A549 (cell line): ENCODE measurements around the gene CNDP1. TPM values are rescaled to one million over a fixed set of nuclear protein-coding genes. Genes with fewer than 3 reads are reported as not detected.

Experiments used
- ATAC-seq, 2 experiments: fragments of 200-7000 bp in 1 of 2; fragments of >200 bp in 1 of 2; cut with Nextera tagmentation in 1 of 2; cut with Tn5 transposase in 1 of 2; 3 replicates each; pipeline versions ENCODE4 v1.8.0 to v1.9.1; 2018 to 2020; ENCODE audit warnings: mild to moderate bottlenecking in 1 of 2, moderate library complexity in 1 of 2
- CTCF ChIA-PET: fragments of 300-600 bp; sonication (Branson Sonifier 250); formaldehyde crosslinking; extraction: SDS; loops from one replicate; lab custom pipeline; 2021; ENCODE audit warnings: antibody characterized with exemption, inconsistent platforms; lab: Yijun Ruan, JAX
- POLR2A ChIA-PET: fragments of 350-600 bp; formaldehyde crosslinking; extraction: SDS; loops from one replicate; lab custom pipeline; 2021; ENCODE audit warnings: antibody characterized with exemption, inconsistent platforms; lab: Yijun Ruan, JAX
- DNase-seq, 2 experiments: peaks; one replicate each; pipeline versions ENCODE4 v3.0.0 to v3.0.0-alpha.2; 2011 to 2016; ENCODE audit warnings: low read depth in 1 of 2, low spot score in 1 of 2
- FAIRE-seq: peaks from 2 replicates; lab custom pipeline; 2011; peaks lifted over from hg19 to GRCh38; lab: Jason Lieb, UNC
- H3K27ac ChIP-seq, 2 experiments: fragments of >200 bp; sonication (Bioruptor Twin); formaldehyde crosslinking; 3 replicates each; pipeline ENCODE4 v1.5.1; 2016 to 2017
- H3K4me1 ChIP-seq: fragments of >200 bp; sonication (Bioruptor Twin); formaldehyde crosslinking; 3 replicates; pipeline ENCODE4 v1.6.1; 2016
- H3K4me2 ChIP-seq: fragments of >200 bp; sonication (Bioruptor Twin); formaldehyde crosslinking; 3 replicates; pipeline ENCODE4 v1.6.1; 2016
- H3K4me3 ChIP-seq: fragments of >200 bp; sonication (Bioruptor Twin); formaldehyde crosslinking; 3 replicates; pipeline ENCODE4 v1.5.1; 2016
- H3K9me3 ChIP-seq: fragments of >200 bp; sonication (Bioruptor Twin); formaldehyde crosslinking; 3 replicates; pipeline ENCODE4 v1.6.1; 2016
- BCL3 ChIP-seq: fragments of >200 bp; sonication (Bioruptor Twin); formaldehyde crosslinking; IDR thresholded peaks from 3 replicates; pipeline ENCODE4 v1.6.1; 2016
- BHLHE40 ChIP-seq: IDR thresholded peaks from 2 replicates; pipeline ENCODE4 v1.6.1; 2012; ENCODE audit warnings: low read depth, low read length, inconsistent platforms
- CBX8 ChIP-seq: fragments of 200-600 bp; sonication (generic); IDR thresholded peaks from 2 replicates; pipeline ENCODE4 v1.6.1; 2016
- ELK1 ChIP-seq: fragments of 150-350 bp; IDR thresholded peaks from 2 replicates; pipeline ENCODE4 v1.6.1; 2014; ENCODE audit warnings: low read depth, mild to moderate bottlenecking, low read length
- EP300 ChIP-seq, 2 experiments: fragments of >200 bp; sonication (Bioruptor Twin); formaldehyde crosslinking; IDR thresholded peaks; 2 replicates in 1 of 2; 3 replicates in 1 of 2; pipeline ENCODE4 v1.6.1; 2016 to 2017
- FOSL2 ChIP-seq, 2 experiments: fragments of 450-650 bp in 1 of 2; fragments of >200 bp in 1 of 2; sonication (Bioruptor Twin) in 1 of 2; formaldehyde crosslinking; IDR thresholded peaks; 2 replicates each; pipeline versions ENCODE4 v1.5.0 to v1.6.1; 2016 to 2020; ENCODE audit warnings: mild to moderate bottlenecking in 1 of 2, moderate library complexity in 1 of 2
- GATA3 ChIP-seq: IDR thresholded peaks from 2 replicates; pipeline ENCODE4 v1.6.1; 2012; ENCODE audit warnings: borderline replicate concordance
- HEYL ChIP-seq: fragments of 250-450 bp; sonication (Bioruptor Pico); IDR thresholded peaks from 2 replicates; pipeline ENCODE4 v1.8.0; 2021; ENCODE audit warnings: mild to moderate bottlenecking, moderate library complexity
- HMGXB4 ChIP-seq: fragments of 250-450 bp; sonication (Bioruptor Pico); IDR thresholded peaks from 2 replicates; pipeline ENCODE4 v1.5.0; 2021; ENCODE audit warnings: mild to moderate bottlenecking, moderate library complexity, borderline replicate concordance
- HOXB13 ChIP-seq: fragments of 250-450 bp; sonication (Bioruptor Pico); IDR thresholded peaks from 2 replicates; pipeline ENCODE4 v1.5.0; 2020; ENCODE audit warnings: low read depth, mild to moderate bottlenecking, moderate library complexity
- JUN ChIP-seq, 2 experiments: fragments of >200 bp; sonication (Bioruptor Twin); formaldehyde crosslinking; IDR thresholded peaks; 2 replicates in 1 of 2; 3 replicates in 1 of 2; pipeline ENCODE4 v1.6.1; 2016 to 2017
- MAFK ChIP-seq: fragments of 450-650 bp; IDR thresholded peaks from 2 replicates; pipeline ENCODE4 v1.6.1; 2014; ENCODE audit not compliant: partially characterized antibody
- MAX ChIP-seq: IDR thresholded peaks from 2 replicates; pipeline ENCODE4 v1.6.1; 2012
- MAZ ChIP-seq: fragments of 150-350 bp; IDR thresholded peaks from 2 replicates; pipeline ENCODE4 v1.6.1; 2014; ENCODE audit warnings: antibody characterized with exemption, low read depth, low read length, borderline replicate concordance
- MYC ChIP-seq: IDR thresholded peaks from 2 replicates; pipeline ENCODE4 v1.6.1; 2012; ENCODE audit warnings: mild to moderate bottlenecking, inconsistent platforms, low read length, improper control_type of control experiment, borderline replicate concordance
- PBX3 ChIP-seq: IDR thresholded peaks from 2 replicates; pipeline ENCODE4 v1.6.1; 2012
- POLR2A ChIP-seq: IDR thresholded peaks from 2 replicates; pipeline ENCODE4 v1.6.1; 2012; ENCODE audit warnings: mild to moderate bottlenecking, low read length
- TFCP2L1 ChIP-seq: fragments of 250-450 bp; sonication (Bioruptor Pico); IDR thresholded peaks from 2 replicates; pipeline ENCODE4 v1.5.0; 2021; ENCODE audit warnings: mild to moderate bottlenecking
- ZFP36 ChIP-seq: fragments of 450-650 bp; IDR thresholded peaks from 2 replicates; pipeline ENCODE4 v1.6.1; 2014; ENCODE audit warnings: borderline replicate concordance; ENCODE audit not compliant: partially characterized antibody
- WGBS: methylation state at CpG from one replicate; pipeline ENCODE4 v1.1.6; 2017; ENCODE audit errors: missing lambda C conversion rate; 5-methylcytosine and 5-hydroxymethylcytosine counted together
- polyA plus RNA-seq, 4 experiments: library from polyadenylated mRNA; depleted of rRNA in 3 of 4; stranded (reverse); fragments of >200 nt; fragmentation: RNase III in 1 of 4; extraction: RNeasy Plus Mini Kit Qiagen cat#74134 plus additional on column Dnase treatment in 1 of 4; gene quantifications; 2 replicates in 3 of 4; 3 replicates in 1 of 4; pipeline ENCODE4 v1.2.3, GENCODE V29; 2011 to 2017

CNDP1 gene
- polyA plus RNA-seq, 2 of the 4 experiments (the other 2 are of a cell fraction): 0.16 TPM; not detected in 1

GRCh38 chr18:74631212-74631611 lies 96.9 kb downstream of the CNDP1 start:
- ATAC-seq: no peak
- Histone ChIP-seq H3K4me3 (no peak overlapping the region), H3K9me3 (no peaks in the 10 kb centered on the region), H3K27ac (no peak overlapping the region), H3K4me2 (no peak overlapping the region), H3K4me1 (no peaks in the 10 kb centered on the region)
- POLR2A ChIA-PET: no interaction called here
- CTCF ChIA-PET: no interaction called here
- TF ChIP-seq BHLHE40: no peak
- TF ChIP-seq JUN (IDR thresholded peaks at IDR 0.05): no peak
- TF ChIP-seq GATA3: no peak
- TF ChIP-seq CBX8: no peak
- TF ChIP-seq FOSL2 (IDR thresholded peaks at IDR 0.05): no peak
- TF ChIP-seq FOSL2 (CRISPR knock-in tag; IDR thresholded peaks at IDR 0.05): no peak
- WGBS: 86% methylated on average over 2 of the region's 2 CpGs
- no peak for DNase-seq
- no peak for FAIRE-seq

- DNase-seq (no peak), ATAC-seq (no peak), FAIRE-seq (no peak)
- WGBS: 86% methylated on average over 13 of the region's 13 CpGs
- CTCF ChIA-PET: no interaction called here
- POLR2A ChIA-PET: no interaction called here
- Histone ChIP-seq H3K27ac (no peak overlapping the region), H3K4me3 (no peak overlapping the region), H3K4me2 (no peak overlapping the region)
- TF ChIP-seq MYC (no peak), MAFK (no peak), MAX (no peak), ZFP36 (no peak), TFCP2L1 (CRISPR knock-in tag) (no peak), BCL3 (no peak), MAZ (no peak), HEYL (CRISPR knock-in tag) (no peak), HMGXB4 (CRISPR knock-in tag) (no peak)
- TF ChIP-seq, all 56 proteins: peak for 0
- Histone ChIP-seq H3K9me3 (no peaks in the 10 kb centered on the region), H3K4me1 (no peaks in the 10 kb centered on the region)
Observed at GRCh38 chr18:74631623-74632350, 97.5 kb downstream of the CNDP1 start.

- no peaks in the 10 kb centered on the region for H3K4me1 ChIP-seq
- CTCF ChIA-PET: no interaction called here
- no peak for ATAC-seq
- no peaks in the 10 kb centered on the region for H3K9me3 ChIP-seq
- DNase-seq: no peak
- H3K27ac ChIP-seq: no peak overlapping the region
- 67% methylated on average over 6 of the region's 6 CpGs for WGBS
- no peak for FAIRE-seq
- H3K4me3 ChIP-seq: no peak overlapping the region
- TF ChIP-seq EP300 (IDR thresholded peaks at IDR 0.05) (no peak), POLR2A (no peak), ELK1 (no peak), HOXB13 (CRISPR knock-in tag) (no peak), PBX3 (no peak)
- TF ChIP-seq, all 56 proteins: peak for 0
- POLR2A ChIA-PET: no interaction called here
- no peak overlapping the region for H3K4me2 ChIP-seq
Observed at GRCh38 chr18:74632351-74632679, 98.0 kb downstream of the CNDP1 start.
